BJ (cell line): ENCODE results near the gene TM9SF3. TPM values are rescaled to one million over a fixed set of nuclear protein-coding genes. Genes with fewer than 3 reads are reported as not detected.

Experiments
- CTCF ChIA-PET: fragments of 350-600 bp; formaldehyde crosslinking; extraction: SDS; loops from one replicate; lab custom pipeline; 2021; ENCODE audit warnings: antibody characterized with exemption, inconsistent platforms; lab: Yijun Ruan, JAX
- POLR2A ChIA-PET: fragments of 300-600 bp; sonication (Branson Sonifier 250); formaldehyde crosslinking; extraction: SDS; loops from one replicate; lab custom pipeline; 2021; ENCODE audit warnings: antibody characterized with exemption; lab: Charles Lee
- DNase-seq: peaks from one replicate; pipeline ENCODE4 v3.0.0-alpha.2; 2011; ENCODE audit warnings: low read depth
- H3K27me3 ChIP-seq: 2 replicates; pipeline ENCODE4 v1.6.0; 2011; ENCODE audit warnings: low read length; ENCODE audit not compliant: control insufficient read depth, insufficient read depth
- H3K36me3 ChIP-seq: 2 replicates; pipeline ENCODE4 v1.5.1; 2011; ENCODE audit warnings: low read length; ENCODE audit not compliant: control insufficient read depth, insufficient read depth
- H3K4me3 ChIP-seq: 2 replicates; pipeline ENCODE4 v1.5.1; 2011; ENCODE audit warnings: low read depth, mild to moderate bottlenecking, control low read depth, low read length
- polyA plus RNA-seq: library from polyadenylated mRNA; depleted of rRNA; stranded (reverse); fragments of >200 nt; gene quantifications from 2 replicates; pipeline ENCODE4 v1.2.3, GENCODE V29; 2011
- TF ChIP-seq, protein P1 (sequence below): IDR thresholded peaks from 2 replicates; pipeline ENCODE4 v1.5.1; 2011; ENCODE audit warnings: low read depth, mild to moderate bottlenecking, control low read depth, inconsistent platforms, low read length, moderate library complexity; ENCODE audit not compliant: insufficient read depth

TM9SF3 gene
- polyA plus RNA-seq, 1 experiment: 27.0 TPM

DNA sequence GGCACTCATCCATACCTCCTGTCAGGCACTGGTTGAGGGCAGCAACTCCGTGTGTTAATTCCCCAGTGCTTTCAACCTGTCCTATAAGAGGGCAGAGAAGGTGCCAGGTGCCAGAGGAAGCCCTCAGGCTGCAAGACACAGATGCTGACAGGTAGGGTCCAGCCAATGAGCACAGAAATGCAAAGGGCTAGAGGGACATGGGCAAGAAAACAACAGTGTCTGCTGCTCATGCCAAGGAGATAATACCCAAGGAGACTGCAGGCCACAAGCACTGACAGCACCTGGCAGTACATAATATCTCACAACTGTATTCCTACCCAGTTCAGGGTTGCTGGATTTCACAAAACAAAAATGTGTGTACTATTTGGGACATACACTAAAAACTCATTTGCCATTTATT lies 38.4 kb upstream of the TM9SF3 start:
- Histone ChIP-seq H3K4me3 (no peak overlapping the region), H3K27me3 (no peaks in the 10 kb centered on the region; the same call in none of the 2 replicates), H3K36me3 (no peaks in the 10 kb centered on the region)
- TF ChIP-seq, protein P1, sequence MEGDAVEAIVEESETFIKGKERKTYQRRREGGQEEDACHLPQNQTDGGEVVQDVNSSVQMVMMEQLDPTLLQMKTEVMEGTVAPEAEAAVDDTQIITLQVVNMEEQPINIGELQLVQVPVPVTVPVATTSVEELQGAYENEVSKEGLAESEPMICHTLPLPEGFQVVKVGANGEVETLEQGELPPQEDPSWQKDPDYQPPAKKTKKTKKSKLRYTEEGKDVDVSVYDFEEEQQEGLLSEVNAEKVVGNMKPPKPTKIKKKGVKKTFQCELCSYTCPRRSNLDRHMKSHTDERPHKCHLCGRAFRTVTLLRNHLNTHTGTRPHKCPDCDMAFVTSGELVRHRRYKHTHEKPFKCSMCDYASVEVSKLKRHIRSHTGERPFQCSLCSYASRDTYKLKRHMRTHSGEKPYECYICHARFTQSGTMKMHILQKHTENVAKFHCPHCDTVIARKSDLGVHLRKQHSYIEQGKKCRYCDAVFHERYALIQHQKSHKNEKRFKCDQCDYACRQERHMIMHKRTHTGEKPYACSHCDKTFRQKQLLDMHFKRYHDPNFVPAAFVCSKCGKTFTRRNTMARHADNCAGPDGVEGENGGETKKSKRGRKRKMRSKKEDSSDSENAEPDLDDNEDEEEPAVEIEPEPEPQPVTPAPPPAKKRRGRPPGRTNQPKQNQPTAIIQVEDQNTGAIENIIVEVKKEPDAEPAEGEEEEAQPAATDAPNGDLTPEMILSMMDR: no peak
- CTCF ChIA-PET: interaction anchor here (1.0 kb wide), 1 partner anchor 109 kb away, joined by 3 read pairs; no protein-coding TSS in a partner anchor
- DNase-seq: no peak
- POLR2A ChIA-PET: no interaction called here

DNA sequence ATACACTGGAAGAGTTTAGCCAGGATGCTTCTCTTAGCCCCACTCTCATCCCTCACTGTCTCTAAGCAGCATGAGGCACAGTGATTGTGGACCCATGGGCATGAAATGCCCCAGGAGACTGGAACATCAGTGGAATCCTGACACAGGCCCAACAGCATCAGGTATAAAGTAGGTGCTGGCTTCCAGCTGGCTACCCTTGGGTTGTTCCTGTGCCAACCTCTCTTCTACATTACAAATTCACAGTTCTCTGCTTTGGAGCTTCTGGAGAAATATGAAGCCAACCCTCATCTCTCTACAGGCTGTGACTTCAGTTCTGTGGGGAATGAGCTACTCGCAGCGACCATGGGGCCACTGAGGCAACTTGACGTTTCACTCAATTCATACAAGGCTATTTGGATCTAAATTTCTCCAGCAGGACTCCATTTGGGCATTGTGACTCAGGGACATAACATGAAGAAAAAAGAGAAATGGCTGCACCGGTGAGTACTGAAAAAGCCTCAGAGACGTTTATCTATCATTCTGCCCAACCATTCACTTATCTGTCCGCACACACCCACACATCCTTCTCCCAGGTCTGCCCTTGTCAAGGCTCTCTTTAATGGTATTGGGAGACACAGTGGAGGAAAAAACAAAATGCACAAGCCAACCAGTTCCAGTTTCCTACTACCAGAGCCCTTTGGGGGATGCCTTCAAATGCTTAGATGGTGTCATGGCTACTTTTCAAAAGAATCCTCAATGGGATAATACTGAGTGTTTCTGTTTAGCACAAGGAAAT lies 35.4 kb upstream of the TM9SF3 start:
- Histone ChIP-seq H3K27me3 (no peaks in the 10 kb centered on the region; the same call in none of the 2 replicates), H3K36me3 (no peaks in the 10 kb centered on the region), H3K4me3 (no peak overlapping the region)
- ChIA-PET POLR2A (no interaction called here), CTCF (no interaction called here)
- TF ChIP-seq, protein P1: no peak
- no peak for DNase-seq

DNA sequence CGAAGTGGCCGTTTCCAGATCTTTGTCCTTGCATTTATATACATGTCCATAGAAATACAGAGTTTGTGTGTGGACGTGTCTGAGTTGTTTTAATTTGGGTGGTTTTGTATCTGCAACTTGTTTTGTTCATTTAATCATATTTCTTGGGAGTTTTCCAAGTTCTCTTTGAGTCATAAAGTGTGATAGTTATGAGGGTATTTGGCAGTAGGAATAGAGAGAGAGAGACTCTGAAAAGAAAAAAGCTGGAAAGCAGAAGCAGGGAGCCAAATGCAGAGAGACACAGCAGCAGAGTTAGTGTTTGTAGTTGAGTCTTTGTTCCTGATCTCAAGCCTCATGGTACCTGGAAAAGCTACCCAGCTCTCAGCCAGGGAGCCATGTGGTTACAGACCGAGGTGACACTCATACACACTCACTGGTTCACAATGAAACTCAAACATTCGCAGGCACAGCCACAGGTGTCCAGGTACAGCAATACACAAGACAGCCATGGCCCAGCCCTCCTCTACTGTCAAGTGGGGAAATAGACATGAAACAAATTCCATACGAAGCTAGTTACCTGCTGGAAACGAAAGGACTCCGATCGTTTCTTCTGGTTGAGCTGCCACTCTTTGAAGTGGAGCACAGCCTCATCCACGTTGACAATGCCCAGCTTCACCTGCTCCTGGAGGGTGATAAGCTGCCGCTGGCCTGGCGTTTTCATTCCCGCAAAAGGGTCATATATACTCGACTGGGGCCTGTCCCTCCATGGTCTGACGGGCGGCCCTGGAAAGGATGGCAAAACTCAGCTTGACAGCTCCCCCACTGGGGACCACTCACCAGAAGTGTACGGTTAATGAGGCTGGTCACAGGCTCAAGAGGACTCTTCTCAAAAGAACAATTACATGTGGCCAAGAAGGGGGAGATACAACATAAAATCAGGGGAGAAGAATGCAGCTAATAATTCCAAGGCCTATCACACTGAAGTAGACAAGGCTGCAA lies 33.3 kb upstream of the TM9SF3 start:
- POLR2A ChIA-PET: no interaction called here
- no peak overlapping the region for H3K4me3 ChIP-seq

DNA sequence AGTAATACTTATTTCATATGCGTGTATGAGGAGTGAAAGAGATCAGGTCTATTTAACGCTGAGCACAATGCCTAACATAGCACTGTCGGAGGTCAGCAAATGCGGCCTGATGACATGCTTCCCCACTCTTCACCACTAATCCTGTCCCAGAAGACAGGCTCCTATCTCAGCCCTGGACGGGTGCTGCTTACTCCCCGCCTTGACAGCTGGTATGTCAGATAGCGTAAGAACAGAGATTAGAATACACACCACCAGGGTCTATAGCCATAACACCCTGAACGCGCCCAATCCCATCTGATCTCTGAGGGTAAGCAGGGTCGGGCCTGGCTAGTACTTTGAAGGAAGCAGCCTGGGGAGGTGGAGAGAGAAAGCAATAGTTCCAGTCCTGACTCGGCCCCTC lies 32.3 kb upstream of the TM9SF3 start:
- ChIA-PET CTCF (no interaction called here), POLR2A (no interaction called here)
- Histone ChIP-seq H3K36me3 (no peaks in the 10 kb centered on the region), H3K4me3 (no peak overlapping the region), H3K27me3 (no peaks in the 10 kb centered on the region)
- TF ChIP-seq, protein P1: no peak
- no peak for DNase-seq

More for the DNA sequence above, 33.3 kb upstream of the TM9SF3 start:
- CTCF ChIA-PET: no interaction called here
- TF ChIP-seq, protein P1: no peak
- no peak for DNase-seq
- Histone ChIP-seq H3K36me3 (no peaks in the 10 kb centered on the region), H3K27me3 (no peaks in the 10 kb centered on the region; the same call in 1 of the 2 replicates)

DNA sequence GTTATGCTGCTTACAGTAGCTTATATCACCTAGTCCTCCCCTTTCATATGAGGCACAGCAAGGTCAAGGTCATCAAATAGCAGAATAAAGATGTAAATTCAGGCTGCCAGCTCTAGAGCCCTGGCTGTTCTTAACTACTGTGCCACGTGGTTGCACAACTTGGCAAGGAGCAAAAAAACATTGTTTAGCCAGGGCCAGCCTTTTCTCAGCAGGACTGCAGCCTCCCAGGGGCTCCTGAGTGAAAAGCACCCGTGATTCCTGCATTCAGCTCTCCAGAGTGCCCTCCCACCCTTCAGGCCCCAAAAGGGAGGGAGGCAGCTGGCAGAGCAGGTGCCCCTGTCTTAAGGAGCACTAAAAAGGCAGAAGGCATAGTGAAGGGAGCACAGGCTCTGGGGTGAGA lies 31.8 kb upstream of the TM9SF3 start:
- CTCF ChIA-PET: interaction anchor here (1.0 to 1.4 kb wide), 2 partner anchors 13 to 85 kb away, joined by 3 read pairs; no protein-coding TSS in a partner anchor
- no peak for DNase-seq

More for the DNA sequence above, 31.8 kb upstream of the TM9SF3 start:
- Histone ChIP-seq H3K4me3 (no peak overlapping the region), H3K36me3 (no peaks in the 10 kb centered on the region), H3K27me3 (no peaks in the 10 kb centered on the region)
- POLR2A ChIA-PET: no interaction called here
- TF ChIP-seq, protein P1: no peak
